Activated CD8-positive, alpha-beta memory T cell treated with anti-CD3 and anti-CD28 coated beads for 1 hour (primary cell): Measurements from ENCODE around the gene KCNIP1.

Experiments
- DNase-seq, 2 donors: peaks; one replicate each; pipeline ENCODE4 v3.0.0-alpha.2; 2020; ENCODE audit warnings: low read depth in 1 of 2; ENCODE audit errors: extremely low read depth in 1 of 2

Gene KCNIP1

GRCh38 chr5:170482511-170482910 lies 21.3 kb upstream of the KCNIP1 start:
- no peak for DNase-seq

GRCh38 chr5:170483701-170484458 lies 19.9 kb upstream of the KCNIP1 start:
- no peak for DNase-seq

GRCh38 chr5:170484459-170484831 lies 19.4 kb upstream of the KCNIP1 start:
- no peak for DNase-seq

GRCh38 chr5:170484847-170485615 lies 18.8 kb upstream of the KCNIP1 start:
- DNase-seq: no peak

- no peak for DNase-seq
These were observed 18.3 kb upstream of the KCNIP1 start for GRCh38 chr5:170485616-170485911.

- DNase-seq: no peak
These were observed 17.4 kb upstream of the KCNIP1 start for GRCh38 chr5:170486371-170486770.

- no peak for DNase-seq
These were observed 15.2 kb upstream of the KCNIP1 start for GRCh38 chr5:170488570-170488969.

GRCh38 chr5:170489199-170489598 lies 14.6 kb upstream of the KCNIP1 start:
- no peak for DNase-seq

GRCh38 chr5:170490381-170490780 lies 13.4 kb upstream of the KCNIP1 start:
- no peak for DNase-seq

- no peak for DNase-seq
These were observed 12.3 kb upstream of the KCNIP1 start for GRCh38 chr5:170491479-170491878.

- DNase-seq: no peak
These were observed 10.6 kb upstream of the KCNIP1 start for GRCh38 chr5:170493028-170493820.

- DNase-seq: no peak
These were observed 9.8 kb upstream of the KCNIP1 start for GRCh38 chr5:170494041-170494440.

GRCh38 chr5:170495825-170496661 lies 7.8 kb upstream of the KCNIP1 start:
- no peak for DNase-seq

- no peak for DNase-seq
These were observed 7.2 kb upstream of the KCNIP1 start for GRCh38 chr5:170496662-170497028.

- DNase-seq: no peak
These were observed 6.3 kb upstream of the KCNIP1 start for GRCh38 chr5:170497311-170498038.

GRCh38 chr5:170498811-170499351 lies 4.9 kb upstream of the KCNIP1 start:
- DNase-seq: no peak

GRCh38 chr5:170499621-170500020 lies 4.2 kb upstream of the KCNIP1 start:
- no peak for DNase-seq

GRCh38 chr5:170501361-170501760 lies 2.5 kb upstream of the KCNIP1 start:
- no peak for DNase-seq

GRCh38 chr5:170501931-170502330 lies 1.9 kb upstream of the KCNIP1 start:
- DNase-seq: no peak
